HG02588 (cell line): ENCODE results near the gene SAFB2.

ENCODE experiments used
- ATAC-seq: cut with Tn5 transposase; IDR thresholded peaks from one replicate; pipeline ENCODE4 v1.9.1; 2021; ENCODE audit warnings: mild to moderate bottlenecking, moderate library complexity; ENCODE audit not compliant: unreplicated experiment

Gene SAFB2

DNA sequence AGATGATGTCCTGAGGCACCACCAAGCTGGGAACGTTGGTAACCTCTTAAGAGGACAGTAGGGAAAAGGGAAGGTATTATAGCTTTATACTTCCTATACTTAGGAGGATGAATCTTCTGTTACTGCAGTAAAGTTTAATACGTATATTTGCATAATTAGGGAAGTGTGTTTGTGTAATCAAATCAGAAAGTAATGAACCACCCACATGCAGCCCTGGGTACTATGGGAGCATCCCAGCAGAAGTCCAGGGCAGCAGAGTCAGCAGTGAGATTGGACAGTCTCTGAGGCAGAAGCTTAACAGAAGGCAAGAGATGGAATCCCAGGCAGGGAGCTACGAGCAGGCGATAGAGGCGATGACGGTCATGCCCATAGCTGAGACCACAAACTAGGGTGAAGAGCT lies 12.9 kb upstream of the SAFB2 start:
- ATAC-seq, result no peak

- no peak for ATAC-seq
Observed at GRCh38 chr19:5632657-5633056, 10.1 kb upstream of the SAFB2 start.

DNA sequence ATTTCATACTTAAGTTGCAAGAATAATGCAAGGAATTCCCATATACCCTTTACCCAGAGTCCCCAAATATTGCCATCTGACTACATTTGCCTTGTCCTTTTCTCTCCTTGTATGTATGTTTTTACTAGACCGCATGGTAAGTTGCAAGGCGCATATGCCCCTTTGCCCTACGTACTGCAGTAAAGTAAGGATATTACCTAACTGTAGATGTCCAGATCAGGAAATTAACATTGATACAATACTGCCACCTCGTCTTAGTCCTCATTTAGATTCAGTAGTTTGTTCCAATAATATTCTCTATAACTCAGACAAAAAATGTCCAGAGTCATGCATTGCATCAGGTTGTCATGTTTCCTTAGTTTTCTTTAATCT lies 9.7 kb upstream of the SAFB2 start:
- ATAC-seq, result no peak

DNA sequence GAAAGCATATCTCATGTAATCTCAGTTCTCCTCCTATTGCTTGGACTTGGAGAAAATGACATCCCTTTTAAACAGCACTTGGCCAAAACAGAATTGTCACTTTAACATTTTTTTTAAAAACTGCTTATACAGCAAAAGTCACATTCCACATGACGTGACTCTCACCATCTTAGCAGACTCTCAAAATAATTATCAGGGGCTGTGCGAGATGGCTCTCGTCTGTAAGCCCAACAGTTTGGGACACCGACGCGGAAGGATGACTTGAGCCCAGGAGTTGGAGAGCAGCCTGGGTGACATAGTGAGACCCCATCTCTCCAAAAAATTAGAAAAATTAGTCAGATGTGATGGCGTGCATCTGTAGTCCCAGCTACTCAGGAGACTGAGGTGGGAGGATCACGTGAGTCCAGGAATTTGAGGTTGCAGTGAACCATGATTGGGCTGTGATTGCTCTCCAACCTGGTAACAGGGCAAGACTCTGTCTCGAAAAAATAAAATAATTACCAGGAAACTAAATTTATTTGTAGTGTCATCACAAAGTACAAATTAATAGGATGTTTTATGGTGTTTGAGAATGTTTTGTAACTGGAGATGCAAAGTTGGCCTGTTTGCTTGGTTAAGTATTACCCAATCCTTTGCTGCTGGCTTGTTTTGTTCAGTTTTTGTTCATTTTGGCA lies 9.1 kb upstream of the SAFB2 start:
- no peak for ATAC-seq

GRCh38 chr19:5628919-5629481 lies 6.4 kb upstream of the SAFB2 start:
- ATAC-seq, result no peak

- no peak for ATAC-seq
Observed at GRCh38 chr19:5628461-5628860, 5.9 kb upstream of the SAFB2 start.

GRCh38 chr19:5627395-5627904 lies 4.9 kb upstream of the SAFB2 start:
- ATAC-seq, result no peak

DNA sequence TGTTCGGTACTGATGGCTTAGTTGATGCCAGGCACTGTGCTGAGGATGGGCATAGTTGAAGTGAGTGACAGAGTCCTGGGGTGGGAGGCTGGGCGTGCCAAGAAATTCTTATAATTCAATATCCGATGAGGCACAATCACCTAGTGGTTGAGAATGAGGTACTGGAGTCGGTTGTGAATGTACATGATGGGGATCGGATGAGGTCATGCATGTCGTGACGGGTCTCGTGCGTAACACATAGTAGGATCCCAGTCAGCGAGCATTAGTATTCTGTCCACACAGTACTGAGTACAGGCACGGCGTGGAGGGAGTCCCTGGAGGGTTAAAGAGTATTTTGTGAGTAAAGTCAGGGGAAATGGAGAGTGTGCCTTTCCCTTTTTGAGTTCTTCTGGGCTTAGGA lies 3.1 kb upstream of the SAFB2 start:
- no peak for ATAC-seq

DNA sequence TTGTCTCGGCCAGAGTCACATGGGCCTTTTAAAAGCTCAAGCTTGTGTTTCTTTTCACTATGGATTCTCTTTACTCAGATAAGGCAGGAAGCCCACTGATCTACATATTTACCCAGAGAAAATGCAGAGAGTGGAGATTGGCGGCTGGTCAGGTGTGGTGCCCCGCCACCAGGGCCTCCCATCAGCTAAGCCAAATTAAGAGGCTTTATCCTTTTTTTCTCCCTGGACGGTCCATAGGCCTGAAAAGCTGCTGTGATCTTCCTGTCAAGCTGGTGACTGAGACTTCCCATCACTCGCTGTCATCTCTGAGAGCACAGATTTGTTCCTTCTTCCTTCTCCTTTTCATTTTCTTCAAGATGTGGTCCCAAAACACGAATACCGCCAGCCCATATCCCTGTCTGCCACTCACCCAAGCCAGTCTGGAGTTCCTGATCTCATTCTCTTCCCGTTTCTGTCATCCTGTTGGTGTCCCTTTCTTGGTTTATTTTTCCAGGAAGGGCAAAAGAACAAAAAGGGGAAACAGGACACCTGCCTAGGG lies 2.2 kb upstream of the SAFB2 start:
- no peak for ATAC-seq

DNA sequence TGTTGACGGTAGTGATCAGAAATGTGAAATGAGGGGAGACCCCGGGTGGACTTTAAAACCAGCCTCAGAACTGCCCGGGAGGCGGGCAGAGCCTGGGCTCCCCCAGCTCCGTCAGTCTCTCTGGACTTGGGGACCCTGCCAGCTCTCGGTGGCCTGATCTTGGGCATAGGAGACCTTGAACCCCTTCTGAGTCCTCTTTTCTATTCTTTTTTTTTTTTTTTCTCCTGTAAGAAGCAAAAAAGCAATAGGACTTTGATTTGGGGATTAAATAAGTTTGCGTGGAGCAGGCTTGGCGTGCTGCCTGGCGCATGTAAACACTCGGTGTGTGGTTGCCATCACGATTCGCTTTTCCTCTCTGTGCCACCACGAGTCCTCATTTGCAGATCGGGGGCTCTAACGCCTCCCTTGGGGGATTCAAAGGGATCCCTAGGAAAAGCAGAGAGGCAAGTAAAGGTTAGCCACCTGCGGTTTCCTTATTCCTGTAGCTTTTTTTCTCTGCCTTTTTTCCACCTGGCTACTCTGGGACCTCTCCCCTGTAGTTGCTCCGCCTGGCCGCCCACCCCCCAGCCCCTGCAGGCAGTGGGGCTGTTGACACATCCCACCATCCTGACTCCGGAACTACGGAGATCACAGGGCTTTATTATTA lies 1.6 kb upstream of the SAFB2 start:
- ATAC-seq, result no peak

DNA sequence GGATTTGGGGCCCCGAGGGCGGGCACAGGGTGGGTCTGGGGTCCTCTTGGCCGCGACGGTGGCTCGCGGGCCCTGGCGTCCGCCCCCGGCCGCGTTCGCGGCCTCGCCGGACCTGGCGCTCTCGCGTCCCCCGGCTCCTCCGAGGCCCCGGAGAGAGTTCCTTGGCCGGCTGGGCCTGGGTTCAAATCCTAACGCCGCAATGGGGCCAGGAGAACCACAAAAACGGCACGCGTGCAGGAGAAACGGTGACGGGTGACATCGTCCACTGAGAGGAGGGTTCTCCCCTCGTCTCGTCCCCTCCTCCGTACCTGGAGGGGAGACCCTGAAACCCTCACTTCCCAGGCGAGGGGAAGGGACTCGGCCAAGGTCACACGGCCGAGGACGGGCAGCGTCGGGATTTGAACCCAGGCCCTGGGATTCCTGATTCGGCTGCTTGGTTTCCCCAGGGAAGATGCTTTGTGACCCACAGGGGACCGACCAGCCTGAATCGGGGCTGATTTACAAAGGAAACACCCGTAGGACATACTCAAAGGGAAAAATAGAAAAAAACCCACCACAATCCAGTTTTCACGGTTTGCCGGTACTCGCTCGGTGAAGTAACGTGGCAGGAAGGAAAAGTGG lies 931 bp upstream of the SAFB2 start:
- ATAC-seq, result no peak

GRCh38 chr19:5621945-5622464 lies 571 bp downstream of the SAFB2 start:
- no peak for ATAC-seq

DNA sequence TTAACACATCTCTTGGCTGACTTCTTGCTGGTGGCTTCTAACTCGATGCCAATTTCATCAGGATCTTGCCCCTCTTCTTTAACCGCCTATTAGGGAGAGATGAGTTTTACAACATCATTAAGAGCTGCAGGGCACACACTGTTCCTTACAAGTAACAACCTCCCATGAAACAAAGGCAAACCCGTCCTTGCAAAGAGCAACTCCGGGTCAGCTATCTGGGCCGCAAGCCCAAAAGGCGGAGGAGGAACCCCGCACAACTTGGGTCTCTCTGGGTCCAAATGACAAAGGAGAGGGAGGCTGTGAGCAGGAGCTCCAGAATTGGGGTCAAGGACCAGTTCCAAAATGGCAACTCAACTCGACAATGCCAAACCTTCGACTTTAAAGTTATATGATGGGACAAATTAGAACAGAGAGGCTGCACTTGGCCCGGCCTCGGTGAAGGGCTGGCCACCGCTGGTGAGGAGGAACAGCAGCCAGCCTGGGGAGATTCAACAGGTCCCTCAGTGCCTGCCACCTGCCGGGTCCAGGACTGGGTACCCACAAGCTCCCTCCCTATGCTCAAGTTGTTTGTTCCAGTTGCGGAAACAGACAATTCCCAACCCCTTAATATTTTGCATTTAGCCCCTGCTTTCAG lies 1.1 kb downstream of the SAFB2 start:
- ATAC-seq, result no peak

DNA sequence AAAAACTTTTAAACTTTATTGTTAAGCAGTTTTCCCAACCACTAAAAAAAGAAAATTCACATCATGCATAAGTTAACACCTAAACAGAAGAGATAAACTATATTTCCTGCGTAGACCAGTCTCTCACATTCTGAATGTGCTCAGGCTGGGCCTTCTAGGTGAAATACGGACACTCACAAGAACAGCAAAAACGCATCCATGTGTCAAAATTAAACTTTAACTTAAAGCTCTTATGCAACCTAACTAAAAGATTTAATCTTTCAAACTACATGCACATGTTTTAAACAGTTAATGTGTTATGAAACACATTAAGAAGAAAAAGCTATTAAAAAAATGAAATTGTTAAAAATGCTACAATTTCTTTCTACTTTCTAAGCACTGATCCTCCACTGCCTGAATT lies 2.6 kb downstream of the SAFB2 start:
- no peak for ATAC-seq

GRCh38 chr19:5618591-5618990 lies 4.0 kb downstream of the SAFB2 start:
- no peak for ATAC-seq

- no peak for ATAC-seq
Observed at GRCh38 chr19:5617080-5617479, 5.5 kb downstream of the SAFB2 start.

- ATAC-seq, result no peak
Observed at GRCh38 chr19:5615756-5616327, 6.7 kb downstream of the SAFB2 start.

- no peak for ATAC-seq
Observed at GRCh38 chr19:5612891-5613865, 9.4 kb downstream of the SAFB2 start.

DNA sequence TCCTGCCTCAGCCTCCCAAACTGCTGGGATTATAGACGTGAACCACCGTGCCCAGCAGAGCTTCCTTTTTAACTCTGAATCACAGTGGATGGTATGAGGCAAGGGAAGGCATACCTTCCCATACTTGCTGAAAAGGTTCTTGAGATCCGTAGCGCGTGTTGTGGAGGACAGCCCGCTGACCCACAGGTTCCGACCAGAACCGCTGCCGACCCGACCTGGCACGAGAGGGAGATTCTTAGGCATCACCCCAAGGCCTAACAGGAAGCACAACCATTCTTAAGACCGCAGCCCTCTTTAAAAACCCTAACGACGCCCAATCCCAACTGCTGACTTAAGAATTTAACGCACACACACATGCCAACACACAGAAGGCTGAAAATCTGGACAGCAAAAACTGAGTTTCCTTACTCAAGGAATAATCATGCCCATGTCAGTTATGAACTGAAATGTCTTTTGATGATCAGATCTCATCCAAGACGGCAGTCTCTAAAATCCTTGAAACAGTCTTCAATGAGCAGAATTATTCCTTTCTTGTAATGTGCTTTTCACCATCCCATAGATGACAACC lies 12.6 kb downstream of the SAFB2 start:
- ATAC-seq, result no peak
